Measurements from ENCODE around the gene ARRB2. TPM values are rescaled to one million over a fixed set of nuclear protein-coding genes. Genes with fewer than 3 reads are reported as not detected.

The ARRB2 gene
- total and polyA plus RNA-seq, 2 donors (not counting 3 experiments of a cell fraction or from before 2014, with no cell fraction given) = 18.6 to 21.3 TPM

- H3K9me1 ChIP-seq (replicated peaks; ENCODE audit: control insufficient read depth, extremely low read depth, insufficient read depth, low read length) = no peaks in the 10 kb centered on the region
- FAIRE-seq (no peak), DNase-seq (ENCODE audit: low read depth, low spot score) (no peak)
- BruUV-seq (replicated peaks) = no TSS peak
- peaks cover 13% of the 10 kb centered on the region for H3K4me1 ChIP-seq (ENCODE audit: control insufficient read depth, extremely low read depth, insufficient read depth, low read length)
- no peak overlapping the region for H3K4me3 ChIP-seq (replicated peaks in 1 of 3; ENCODE audit: insufficient read depth in 1 of 3, low read depth in 1 of 3, low read length in 3 of 3)
- H3K27ac ChIP-seq (ENCODE audit: insufficient read depth, low read depth, low read length) = no peak overlapping the region
- dilution Hi-C loops (cut with MboI; ENCODE audit: extremely low pct_ligation_motif_present, low sequenced_read_pairs) = no loop called here
- ChIA-PET POLR2A (no interaction called here), CTCF (interaction anchor here (0.7 to 1.5 kb wide), 4 partner anchors 11 to 177 kb away, joined by 3 to 6 read pairs (median 4); partner anchors contain the start of genes ARRB2 and CHRNE)
- intact Hi-C loops (cut with micrococcal nuclease) = no loop called here
- H3K36me3 ChIP-seq (ENCODE audit: control insufficient read depth in 2 of 2, extremely low read depth in 1 of 2, insufficient read depth in 2 of 2, low read length in 2 of 2) = no peaks in the 10 kb centered on the region
- peaks cover 0 to 1% of the 10 kb centered on the region in 2 experiments for H3K27me3 ChIP-seq (ENCODE audit: control insufficient read depth in 2 of 2, insufficient read depth in 2 of 2, low read length in 2 of 2)
- no peak overlapping the region for H3K9ac ChIP-seq (replicated peaks; ENCODE audit: extremely low read depth, insufficient read depth, low read length)
- H3K79me2 ChIP-seq (ENCODE audit: control insufficient read depth, insufficient read depth, low read length) = no peaks in the 10 kb centered on the region
- H3K4me2 ChIP-seq (ENCODE audit: insufficient read depth, low read length) = no peak overlapping the region
- H4K20me1 ChIP-seq (replicated peaks; ENCODE audit: control insufficient read depth, extremely low read depth, insufficient read depth, low read length) = no peaks in the 10 kb centered on the region
- no peaks in the 10 kb centered on the region for H3K9me3 ChIP-seq (replicated peaks; ENCODE audit: control insufficient read depth, insufficient read depth, low read length)
- no peak overlapping the region for H2AFZ ChIP-seq (ENCODE audit: low read depth, low read length)
- TF ChIP-seq POLR2A (IDR thresholded peaks at IDR 0.05; ENCODE audit: low read depth, low read length) (no peak), EZH2 (IDR thresholded peaks at IDR 0.05; ENCODE audit: borderline replicate concordance, low read depth, low read length, severe bottlenecking) (no peak), POLR2AphosphoS5 (IDR thresholded peaks at IDR 0.05; ENCODE audit: insufficient read depth, low read depth, low read length) (no peak), MYC (IDR thresholded peaks at IDR 0.05; ENCODE audit: low read depth, low read length) (no peak), FOS (IDR thresholded peaks at IDR 0.05; ENCODE audit: borderline replicate concordance, insufficient read depth, low read length) (no peak), MAX (IDR thresholded peaks at IDR 0.05; ENCODE audit: insufficient read depth, insufficient read length) (no peak), CTCF (IDR thresholded peaks at IDR 0.05; ENCODE audit: extremely low read depth in 1 of 2, insufficient read depth in 1 of 2, low read depth in 1 of 2, low read length in 2 of 2) (no peak), JUN (IDR thresholded peaks at IDR 0.05; ENCODE audit: borderline replicate concordance, insufficient read depth, insufficient read length, low read depth) (no peak), GATA2 (IDR thresholded peaks at IDR 0.05; ENCODE audit: insufficient read depth, insufficient read length, low read depth, low read length) (no peak)
These were observed 15.3 kb downstream of the ARRB2 start for GRCh38 chr17:4725646-4726310.

Measured in endothelial cell of umbilical vein (primary cell).